HG02970 (cell line): Measurements from ENCODE around the gene CCRL2.
"Not testable (repeated sequence)": the region's sequence is repeated elsewhere in the genome, so short reads cannot be mapped to it uniquely, and the experiment has no call there.

ENCODE experiments used
- ATAC-seq: cut with Tn5 transposase; IDR thresholded peaks from one replicate; pipeline ENCODE4 v1.9.1; 2021; ENCODE audit warnings: mild to moderate bottlenecking, moderate library complexity, moderate number of reproducible peaks; ENCODE audit not compliant: unreplicated experiment, low FRiP score

The CCRL2 gene

GRCh38 chr3:46378426-46378942 is 28.6 kb upstream of the CCRL2 start:
- no peak for ATAC-seq

DNA sequence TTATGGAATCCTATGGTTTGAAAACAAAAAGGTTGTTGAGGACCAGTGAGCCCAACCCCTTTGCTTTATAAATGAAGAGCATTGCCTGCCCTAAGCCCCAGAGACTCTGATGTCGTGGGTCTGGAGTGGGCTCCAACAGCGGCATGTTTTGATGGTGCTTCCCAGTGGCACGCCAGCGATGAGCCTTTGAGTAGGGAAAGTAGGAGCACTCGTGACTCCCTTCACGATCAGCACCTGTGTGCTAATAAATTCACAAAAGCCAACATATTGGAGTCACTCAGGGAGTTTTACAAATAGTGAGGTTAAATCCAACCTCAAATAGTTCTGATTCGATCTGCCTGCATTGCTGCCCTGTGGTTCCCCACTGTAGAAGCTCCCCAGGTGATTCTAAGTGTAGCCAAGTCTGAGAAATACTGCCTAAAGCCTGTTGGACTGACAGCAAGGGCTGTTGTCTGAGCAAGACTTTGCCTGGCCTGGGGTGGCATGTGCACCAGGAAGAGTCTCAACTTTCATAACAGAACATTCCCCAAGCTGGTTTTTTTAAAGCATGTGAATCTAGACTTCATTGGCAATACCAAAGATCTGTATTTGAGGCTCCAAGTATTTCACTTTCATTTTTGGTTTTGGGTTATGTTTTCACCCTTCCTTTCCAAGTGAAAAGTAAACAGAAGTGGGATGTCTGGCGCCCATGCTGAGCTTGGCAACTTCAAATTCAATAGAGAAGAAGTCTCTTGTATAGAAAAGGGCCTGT is 26.4 kb upstream of the CCRL2 start:
- no peak for ATAC-seq

GRCh38 chr3:46381625-46382024 is 25.4 kb upstream of the CCRL2 start:
- no peak for ATAC-seq

- no peak for ATAC-seq
Observed at GRCh38 chr3:46383211-46383950, 23.7 kb upstream of the CCRL2 start.

GRCh38 chr3:46383951-46384330 is 23.1 kb upstream of the CCRL2 start:
- ATAC-seq, result no peak

GRCh38 chr3:46386205-46386604 is 20.9 kb upstream of the CCRL2 start:
- ATAC-seq, result no peak

DNA sequence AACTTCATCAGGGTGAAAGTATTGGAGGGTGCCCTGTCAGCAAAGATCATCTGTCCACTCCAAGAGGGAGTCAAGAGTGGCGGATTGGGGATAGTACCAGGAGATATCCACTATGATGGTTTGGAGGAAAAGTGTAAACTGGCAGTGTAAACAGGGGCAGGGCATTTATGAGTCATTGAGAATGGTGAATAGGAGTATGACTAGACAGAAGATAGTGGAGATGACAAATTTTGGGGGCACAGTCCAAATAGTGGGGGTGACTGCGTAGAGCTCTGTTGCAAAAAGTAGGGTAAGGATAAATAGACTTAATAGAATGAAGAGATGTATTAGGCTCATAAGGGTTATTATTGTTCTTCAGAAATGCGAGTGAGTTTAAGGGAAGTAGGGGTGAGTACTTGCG is 18.2 kb upstream of the CCRL2 start:
- ATAC-seq, result not testable (repeated sequence)

DNA sequence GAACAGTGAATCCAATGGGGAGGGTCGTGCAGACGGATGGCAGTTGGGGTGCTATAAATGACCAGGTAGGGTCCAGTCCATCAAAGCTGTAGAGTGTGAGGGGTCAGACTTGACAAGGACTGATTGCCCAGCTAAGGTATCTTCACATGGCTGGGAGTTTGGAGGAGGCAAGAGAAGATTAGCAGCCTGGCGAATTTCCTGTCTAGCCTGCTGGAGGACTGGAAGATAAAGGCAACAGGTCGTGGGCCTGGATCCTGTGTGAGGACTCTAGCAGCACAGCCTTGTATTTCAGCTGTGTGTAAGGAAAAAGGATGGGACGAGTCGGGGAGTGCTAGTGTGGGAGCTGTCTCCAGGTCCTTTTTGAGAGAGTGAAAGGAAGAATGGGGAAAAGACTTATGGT is 17.8 kb upstream of the CCRL2 start:
- no peak for ATAC-seq

DNA sequence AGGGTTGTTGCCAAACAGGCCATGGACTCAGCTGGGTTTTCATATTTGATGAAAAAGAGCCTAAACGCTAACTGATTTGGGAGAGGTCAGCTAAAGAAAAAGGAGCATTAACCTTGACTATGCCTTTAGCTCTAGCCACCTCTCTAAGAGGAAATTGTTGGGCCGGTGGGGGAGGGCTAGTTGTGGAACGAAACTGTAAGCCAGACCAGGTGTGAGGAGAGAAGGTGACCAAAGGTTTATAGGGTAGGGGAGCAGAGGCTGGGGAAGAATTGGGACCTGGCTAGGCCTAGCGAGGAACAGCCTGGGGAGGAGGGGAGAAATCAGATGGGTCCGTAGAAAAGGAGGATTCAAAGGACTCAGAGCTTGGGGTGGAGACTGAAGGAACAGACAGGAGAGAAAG is 15.5 kb upstream of the CCRL2 start:
- ATAC-seq, result not testable (repeated sequence)

DNA sequence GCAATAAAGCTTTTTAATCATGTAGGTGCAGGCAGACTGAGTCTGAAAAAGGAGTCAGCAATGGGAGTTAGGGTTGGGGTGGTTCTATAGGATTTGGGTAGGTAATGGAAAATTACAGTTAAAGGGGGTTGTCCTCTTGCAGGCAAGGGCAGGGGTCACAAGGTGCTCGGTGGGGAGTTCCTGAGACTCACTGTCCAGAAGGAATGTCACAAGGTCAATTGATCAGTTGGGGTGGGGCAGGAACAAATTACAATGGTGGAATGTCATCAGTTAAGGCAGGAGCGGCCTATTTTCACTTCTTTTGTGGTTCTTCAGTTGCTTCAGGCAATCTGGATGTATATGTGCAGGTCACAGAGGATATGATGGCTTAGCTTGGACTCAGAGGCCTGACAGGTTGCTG is 14.0 kb upstream of the CCRL2 start:
- no peak for ATAC-seq

- ATAC-seq, result no peak
Observed at GRCh38 chr3:46393554-46394434, 13.3 kb upstream of the CCRL2 start.

- no peak for ATAC-seq
Observed at GRCh38 chr3:46395210-46395661, 11.8 kb upstream of the CCRL2 start.

DNA sequence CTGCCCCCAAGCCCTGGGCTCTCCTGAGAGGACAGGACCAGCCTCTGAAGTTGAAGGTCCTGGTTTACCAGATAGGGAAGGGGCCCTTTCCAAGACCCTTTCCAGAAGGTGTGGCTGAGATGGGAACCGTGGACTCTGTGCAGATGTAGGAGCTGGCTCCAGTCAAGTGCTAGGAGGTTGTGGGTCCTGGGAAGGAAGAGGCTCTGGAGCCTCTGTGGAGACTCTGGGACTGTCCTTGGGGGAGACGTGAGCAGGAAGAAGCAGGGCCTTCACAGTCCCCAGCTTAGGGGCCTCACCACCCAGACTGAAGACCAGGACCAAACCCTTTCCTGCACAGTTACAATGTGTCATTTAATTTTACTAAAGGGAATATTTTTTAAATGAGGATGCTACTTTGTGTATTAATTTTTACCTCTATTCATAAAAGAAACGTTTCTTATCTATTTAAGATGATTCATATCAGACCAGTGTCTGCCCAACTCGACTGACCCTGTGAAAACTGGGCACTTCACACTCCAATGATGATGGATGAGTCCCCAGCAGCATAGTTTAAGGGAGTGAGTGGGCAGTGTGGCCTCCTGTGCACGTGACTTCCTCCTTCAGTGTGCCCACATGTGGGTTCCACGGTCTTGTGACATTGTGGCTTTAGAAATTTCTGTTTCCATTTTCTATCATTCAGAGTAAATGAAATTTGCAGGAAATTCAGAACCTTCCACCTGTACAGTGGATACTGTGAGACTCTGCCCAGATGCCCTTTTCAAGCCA is 11.1 kb upstream of the CCRL2 start:
- no peak for ATAC-seq

- no peak for ATAC-seq
Observed at GRCh38 chr3:46397111-46397510, 9.9 kb upstream of the CCRL2 start.

DNA sequence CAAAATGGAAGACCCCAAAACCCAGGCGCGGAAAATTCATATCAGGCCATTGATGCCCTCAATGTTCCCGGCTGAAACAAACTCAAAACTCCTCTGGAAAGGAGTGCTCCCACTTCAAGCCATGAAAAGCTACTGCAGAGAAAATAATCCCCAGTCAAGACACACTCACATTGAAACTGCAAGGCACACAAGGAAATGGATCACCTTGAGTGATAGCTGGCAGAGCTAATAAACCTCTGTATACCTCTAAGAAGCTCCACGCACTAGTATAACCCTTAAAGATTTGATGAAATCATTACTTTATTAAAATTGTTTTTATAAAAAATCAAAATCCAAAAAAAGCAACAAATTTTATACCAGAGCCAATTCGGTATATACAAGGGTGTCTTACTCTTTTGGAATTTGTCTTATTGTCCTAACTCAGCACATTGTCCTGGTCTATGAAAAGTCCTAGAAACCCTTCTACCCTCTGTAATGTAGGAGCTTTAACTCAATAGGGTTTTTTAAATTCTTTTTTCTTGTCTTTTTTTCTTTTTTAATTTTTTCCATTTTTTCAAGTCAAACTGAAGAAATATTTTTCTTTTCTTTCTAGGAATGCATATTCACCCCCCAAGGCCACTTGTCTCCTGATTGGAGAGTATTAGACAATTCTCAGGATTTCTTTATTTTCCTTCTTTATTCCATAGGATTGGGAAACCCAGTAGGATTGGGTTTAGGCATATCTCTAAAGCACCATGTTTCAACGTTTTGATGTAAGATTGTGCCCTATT is 8.7 kb upstream of the CCRL2 start:
- ATAC-seq, result no peak

DNA sequence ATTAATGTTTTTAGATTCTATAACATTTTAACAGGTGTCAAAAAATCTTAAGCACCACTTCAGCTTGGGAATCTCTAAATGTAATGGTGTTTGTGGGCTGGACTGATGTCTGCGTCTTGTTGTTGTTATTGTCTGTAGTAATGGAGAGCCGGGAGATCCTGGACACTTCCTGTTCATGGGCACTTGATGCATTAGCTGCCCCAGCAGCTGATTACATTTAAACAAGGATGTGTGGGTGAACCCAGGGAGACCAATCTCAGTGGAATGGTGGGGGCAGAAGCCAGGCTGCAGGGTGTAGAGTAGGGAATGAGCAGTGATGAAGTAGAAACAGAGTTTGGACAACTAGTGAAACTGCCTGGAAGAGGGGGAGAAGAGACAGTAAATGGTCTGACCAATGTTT is 8.0 kb upstream of the CCRL2 start:
- ATAC-seq, result no peak

- no peak for ATAC-seq
Observed at GRCh38 chr3:46399557-46399956, 7.5 kb upstream of the CCRL2 start.

GRCh38 chr3:46400000-46400734 is 6.9 kb upstream of the CCRL2 start:
- no peak for ATAC-seq

DNA sequence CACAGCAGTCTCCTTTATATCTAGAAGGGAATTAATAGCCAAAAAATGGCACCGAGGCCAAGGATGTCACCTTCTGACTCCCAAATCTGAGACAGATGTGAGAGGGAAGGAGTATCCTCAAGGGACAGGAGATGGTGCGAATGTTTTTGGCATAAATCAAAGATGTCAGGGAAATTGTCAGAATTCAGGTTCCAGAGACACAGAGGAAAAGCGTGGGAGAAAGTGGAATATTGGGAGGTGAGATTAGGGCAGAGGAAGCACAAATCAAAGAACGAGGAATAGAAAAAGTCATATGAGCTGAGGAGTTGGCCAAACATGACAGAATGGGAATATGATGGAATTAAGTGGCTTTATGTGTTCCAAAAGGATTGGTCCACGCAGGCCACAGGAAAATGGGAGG is 6.2 kb upstream of the CCRL2 start:
- no peak for ATAC-seq
